ENCODE data around the gene PLEKHO1. TPM values are rescaled to one million over a fixed set of nuclear protein-coding genes. Genes with fewer than 3 reads are reported as not detected.

Gene PLEKHO1
- polyA plus RNA-seq, 1 of the 3 experiments (the other 2 are of a cell fraction), result 33.5 TPM

GRCh38 chr1:150118716-150119115 lies 31.0 kb upstream of the PLEKHO1 start:
- ChIA-PET POLR2A (no interaction called here), CTCF (no interaction called here)
- Histone ChIP-seq H4K20me1 (ENCODE audit: insufficient read depth) (no peaks in the 10 kb centered on the region), H3K27me3 (ENCODE audit: insufficient read depth) (no peaks in the 10 kb centered on the region), H3F3A (replicated peaks; ENCODE audit: insufficient read depth) (peaks cover 15% of the 10 kb centered on the region), H3K9ac (no peak overlapping the region), H3K9me2 (no peaks in the 10 kb centered on the region), H3K79me2 (ENCODE audit: insufficient read depth) (no peaks in the 10 kb centered on the region), H3K4me3 (ENCODE audit: low read depth in 2 of 2, low read length in 1 of 2) (no peak overlapping the region), H3K9me3 (peaks cover 14% of the 10 kb centered on the region), H3K27ac (ENCODE audit: low read depth in 2 of 2, low read length in 1 of 2) (peak overlapping the region in 1 of 2 experiments; percentile 5; a peak in 1 of 4 replicates), H3K4me2 (no peak overlapping the region), H2AFZ (ENCODE audit: low read depth) (no peak overlapping the region), H3K36me3 (replicated peaks in 1 of 2; ENCODE audit: control insufficient read depth in 1 of 2, insufficient read depth in 2 of 2, low read length in 1 of 2) (peaks cover 21 to 29% of the 10 kb centered on the region in 2 experiments), H3K4me1 (ENCODE audit: control insufficient read depth in 1 of 2, insufficient read depth in 2 of 2, low read depth in 1 of 2, low read length in 1 of 2) (peaks cover 0 to 4% of the 10 kb centered on the region in 2 experiments; a peak in 2 of 4 replicates)
- 90% methylated on average over 2 of the region's 2 CpGs for WGBS (ENCODE audit: low lambda C conversion rate)
- no peak for DNase-seq
- TF ChIP-seq FOSL2 (IDR thresholded peaks at IDR 0.05; ENCODE audit: borderline replicate concordance, low read depth) (no peak), NFIC (IDR thresholded peaks at IDR 0.05; ENCODE audit: borderline replicate concordance) (no peak), EP300 (IDR thresholded peaks at IDR 0.05; ENCODE audit: borderline replicate concordance in 1 of 2, low read depth in 1 of 2, low read length in 1 of 2) (no peak), IRF3 (IDR thresholded peaks at IDR 0.05; ENCODE audit: low read depth, low read length) (no peak), FOXM1 (IDR thresholded peaks at IDR 0.05; ENCODE audit: low read depth) (no peak), TAF1 (IDR thresholded peaks at IDR 0.05; ENCODE audit: borderline replicate concordance, low read depth, low read length) (no peak), CHD2 (IDR thresholded peaks at IDR 0.05; ENCODE audit: low read length, partially characterized antibody) (no peak), MXI1 (IDR thresholded peaks at IDR 0.05; ENCODE audit: low read depth, low read length) (no peak)

- peaks cover 0 to 15% of the 10 kb centered on the region in 2 experiments for H3K36me3 ChIP-seq (replicated peaks in 1 of 2; ENCODE audit: control insufficient read depth in 1 of 2, insufficient read depth in 2 of 2, low read length in 1 of 2)
- DNase-seq, result no peak
- no peaks in the 10 kb centered on the region for H3K79me2 ChIP-seq (ENCODE audit: insufficient read depth)
- POLR2A ChIA-PET, result no interaction called here
- H3F3A ChIP-seq (replicated peaks; ENCODE audit: insufficient read depth), result peaks cover 11% of the 10 kb centered on the region
- WGBS (ENCODE audit: low lambda C conversion rate), result 5% methylated on average over 1 of the region's 1 CpG
- H3K4me3 ChIP-seq (ENCODE audit: low read depth in 2 of 2, low read length in 1 of 2), result no peak overlapping the region
- H3K27me3 ChIP-seq (ENCODE audit: insufficient read depth), result no peaks in the 10 kb centered on the region
- CTCF ChIA-PET, result interaction anchor here (1.1 kb wide), 1 partner anchor 10 kb away, joined by 4 read pairs; no protein-coding TSS in a partner anchor
- H3K9me3 ChIP-seq, result no peaks in the 10 kb centered on the region
- peaks cover 0 to 4% of the 10 kb centered on the region in 2 experiments; a peak in 2 of 4 replicates for H3K4me1 ChIP-seq (ENCODE audit: control insufficient read depth in 1 of 2, insufficient read depth in 2 of 2, low read depth in 1 of 2, low read length in 1 of 2)
- H3K4me2 ChIP-seq, result no peak overlapping the region
- H3K9me2 ChIP-seq, result no peaks in the 10 kb centered on the region
- no peak overlapping the region for H2AFZ ChIP-seq (ENCODE audit: low read depth)
- no peaks in the 10 kb centered on the region for H4K20me1 ChIP-seq (ENCODE audit: insufficient read depth)
- no peak overlapping the region for H3K9ac ChIP-seq
- H3K27ac ChIP-seq (ENCODE audit: low read depth in 2 of 2, low read length in 1 of 2), result peak overlapping the region in 1 of 2 experiments; percentile 8; a peak in 1 of 4 replicates
- no peak for TF ChIP-seq YY1 (IDR thresholded peaks at IDR 0.05; ENCODE audit: low read depth)
- no peak for TF ChIP-seq GATA2 (CRISPR knock-in tag; IDR thresholded peaks at IDR 0.05)
- no peak for TF ChIP-seq CTCF (IDR thresholded peaks at IDR 0.05)
- TF ChIP-seq RCOR1 (IDR thresholded peaks at IDR 0.05; ENCODE audit: low read length), result no peak
- TF ChIP-seq MAX (IDR thresholded peaks at IDR 0.05; ENCODE audit: low read depth), result no peak
- no peak for TF ChIP-seq NFIC (IDR thresholded peaks at IDR 0.05; ENCODE audit: borderline replicate concordance)
- TF ChIP-seq EZH2phosphoT487 (IDR thresholded peaks at IDR 0.05; ENCODE audit: borderline replicate concordance, low read depth), result no peak
- TF ChIP-seq FOXM1 (IDR thresholded peaks at IDR 0.05; ENCODE audit: low read depth), result no peak
- TF ChIP-seq GABPA (IDR thresholded peaks at IDR 0.05; ENCODE audit: low read depth), result no peak
- TF ChIP-seq TAF1 (IDR thresholded peaks at IDR 0.05; ENCODE audit: borderline replicate concordance, low read depth, low read length), result no peak
- no peak for TF ChIP-seq TEAD4 (IDR thresholded peaks at IDR 0.05; ENCODE audit: borderline replicate concordance, insufficient read depth)
- TF ChIP-seq USF2 (IDR thresholded peaks at IDR 0.05; ENCODE audit: borderline replicate concordance, low read depth, low read length), result no peak
- TF ChIP-seq ELF1 (IDR thresholded peaks at IDR 0.05), result no peak
- no peak for TF ChIP-seq RAD21 (IDR thresholded peaks at IDR 0.05; ENCODE audit: low read length)
- no peak for TF ChIP-seq ZBTB33 (IDR thresholded peaks at IDR 0.05; ENCODE audit: borderline replicate concordance, low read depth)
- TF ChIP-seq FOSL2 (IDR thresholded peaks at IDR 0.05; ENCODE audit: borderline replicate concordance, low read depth), result no peak
These were observed 28.4 kb upstream of the PLEKHO1 start for GRCh38 chr1:150121236-150121862.
